ENCODE data around the gene OTOF. TPM values are rescaled to one million over a fixed set of nuclear protein-coding genes. Genes with fewer than 3 reads are reported as not detected.
A peak's percentile ranks its signal among the peaks of the same experiment; 100 is the strongest.

OTOF gene
- total and polyA plus RNA-seq, 2 experiments from 2014 or later, result 0.10 to 0.33 TPM

GRCh38 chr2:26414311-26414710, 63.6 kb downstream of the OTOF start:
- Histone ChIP-seq H3K9me2 (replicated peaks; ENCODE audit: insufficient read depth) (no peaks in the 10 kb centered on the region), H3K4me1 (ENCODE audit: insufficient read depth) (no peaks in the 10 kb centered on the region), H3K79me2 (no peaks in the 10 kb centered on the region), H3K4me3 (no peak overlapping the region), H3K36me3 (replicated peaks; ENCODE audit: insufficient read depth, low read depth) (no peaks in the 10 kb centered on the region), H3K27ac (no peak overlapping the region), H3K4me2 (no peak overlapping the region), H3K27me3 (no peaks in the 10 kb centered on the region), H2AFZ (no peak overlapping the region), H4K20me1 (ENCODE audit: insufficient read depth, poor library complexity, severe bottlenecking) (no peaks in the 10 kb centered on the region), H3K9me3 (ENCODE audit: low read depth) (no peaks in the 10 kb centered on the region)
- DNase-seq (ENCODE audit: low spot score), result no peak
- TF ChIP-seq EZH2phosphoT487 (IDR thresholded peaks at IDR 0.05; ENCODE audit: low read depth, severe bottlenecking, unreplicated experiment) (no peak), EZH2 (IDR thresholded peaks at IDR 0.05; ENCODE audit: borderline replicate concordance) (no peak), CTCF (IDR thresholded peaks at IDR 0.05; ENCODE audit: poor library complexity) (no peak)
- WGBS (ENCODE audit: low lambda C conversion rate, missing lambda C conversion rate), result 85% methylated on average over 3 of the region's 3 CpGs

GRCh38 chr2:26412091-26412673, 65.7 kb downstream of the OTOF start:
- Histone ChIP-seq H3K9me3 (ENCODE audit: low read depth) (no peaks in the 10 kb centered on the region), H3K79me2 (no peaks in the 10 kb centered on the region), H4K20me1 (ENCODE audit: insufficient read depth, poor library complexity, severe bottlenecking) (no peaks in the 10 kb centered on the region), H3K9me2 (replicated peaks; ENCODE audit: insufficient read depth) (no peaks in the 10 kb centered on the region), H3K27ac (peak overlapping the region; percentile 41), H2AFZ (no peak overlapping the region), H3K4me1 (ENCODE audit: insufficient read depth) (no peaks in the 10 kb centered on the region), H3K36me3 (replicated peaks; ENCODE audit: insufficient read depth, low read depth) (no peaks in the 10 kb centered on the region), H3K27me3 (no peaks in the 10 kb centered on the region), H3K4me3 (no peak overlapping the region), H3K4me2 (peak overlapping the region; percentile 57)
- TF ChIP-seq EZH2phosphoT487 (IDR thresholded peaks at IDR 0.05; ENCODE audit: low read depth, severe bottlenecking, unreplicated experiment), result no peak
- TF ChIP-seq CTCF (IDR thresholded peaks at IDR 0.05; ENCODE audit: poor library complexity), result no peak
- no peak for TF ChIP-seq EZH2 (IDR thresholded peaks at IDR 0.05; ENCODE audit: borderline replicate concordance)
- WGBS (ENCODE audit: low lambda C conversion rate, missing lambda C conversion rate), result 76% methylated on average over 10 of the region's 10 CpGs
- DNase-seq (ENCODE audit: low spot score), result no peak

GRCh38 chr2:26411419-26411818, 66.5 kb downstream of the OTOF start:
- H3K4me3 ChIP-seq, result no peak overlapping the region
- H4K20me1 ChIP-seq (ENCODE audit: insufficient read depth, poor library complexity, severe bottlenecking), result no peaks in the 10 kb centered on the region
- H3K9me3 ChIP-seq (ENCODE audit: low read depth), result no peaks in the 10 kb centered on the region
- no peak overlapping the region for H2AFZ ChIP-seq
- H3K27me3 ChIP-seq, result no peaks in the 10 kb centered on the region
- no peak overlapping the region for H3K27ac ChIP-seq
- 91% methylated on average over 6 of the region's 6 CpGs for WGBS (ENCODE audit: low lambda C conversion rate, missing lambda C conversion rate)
- DNase-seq (ENCODE audit: low spot score), result no peak
- no peaks in the 10 kb centered on the region for H3K36me3 ChIP-seq (replicated peaks; ENCODE audit: insufficient read depth, low read depth)
- no peak for TF ChIP-seq EZH2 (IDR thresholded peaks at IDR 0.05; ENCODE audit: borderline replicate concordance)
- no peak for TF ChIP-seq CTCF (IDR thresholded peaks at IDR 0.05; ENCODE audit: poor library complexity)
- no peak for TF ChIP-seq EZH2phosphoT487 (IDR thresholded peaks at IDR 0.05; ENCODE audit: low read depth, severe bottlenecking, unreplicated experiment)
- no peaks in the 10 kb centered on the region for H3K79me2 ChIP-seq
- peak overlapping the region; percentile 57 for H3K4me2 ChIP-seq
- no peaks in the 10 kb centered on the region for H3K9me2 ChIP-seq (replicated peaks; ENCODE audit: insufficient read depth)
- no peaks in the 10 kb centered on the region for H3K4me1 ChIP-seq (ENCODE audit: insufficient read depth)
